RCC 7860 (cell line): Measurements from ENCODE around the gene EFEMP1.
"Not testable (repeated sequence)": the region's sequence is repeated elsewhere in the genome, so short reads cannot be mapped to it uniquely, and the experiment has no call there.

ENCODE experiments used
- DNase-seq: peaks from one replicate; pipeline ENCODE4 v3.0.0-alpha.2; 2015; ENCODE audit warnings: low spot score
- FAIRE-seq: peaks from 2 replicates; lab custom pipeline; 2012; peaks lifted over from hg19 to GRCh38; lab: Jason Lieb, UNC

The EFEMP1 gene

GRCh38 chr2:55838117-55838516 lies 85.5 kb downstream of the EFEMP1 start:
- not testable (repeated sequence) for DNase-seq, FAIRE-seq

- FAIRE-seq, result no peak
- DNase-seq, result no peak
Observed at GRCh38 chr2:55837073-55837472, 86.5 kb downstream of the EFEMP1 start.

GRCh38 chr2:55831671-55832410 lies 91.7 kb downstream of the EFEMP1 start:
- not testable (repeated sequence) for DNase-seq, FAIRE-seq

GRCh38 chr2:55827855-55828254 lies 95.7 kb downstream of the EFEMP1 start:
- DNase-seq, result no peak
- no peak for FAIRE-seq

- not testable (repeated sequence) for FAIRE-seq, DNase-seq
Observed at GRCh38 chr2:55827428-55827827, 96.2 kb downstream of the EFEMP1 start.

GRCh38 chr2:55826246-55826645 lies 97.3 kb downstream of the EFEMP1 start:
- no peak for DNase-seq

GRCh38 chr2:55824551-55825096 lies 99.0 kb downstream of the EFEMP1 start:
- FAIRE-seq, result no peak
- no peak for DNase-seq

More at GRCh38 chr2:55826246-55826645, 97.3 kb downstream of the EFEMP1 start:
- FAIRE-seq, result no peak
